SK-N-DZ (cell line): ENCODE data around the gene KCNJ2.
A peak's percentile ranks its signal among the peaks of the same experiment; 100 is the strongest.

Experiments used
- DNase-seq: peaks from one replicate; pipeline ENCODE4 v3.0.0-alpha.2; 2015; ENCODE audit warnings: low spot score

Gene KCNJ2

DNA sequence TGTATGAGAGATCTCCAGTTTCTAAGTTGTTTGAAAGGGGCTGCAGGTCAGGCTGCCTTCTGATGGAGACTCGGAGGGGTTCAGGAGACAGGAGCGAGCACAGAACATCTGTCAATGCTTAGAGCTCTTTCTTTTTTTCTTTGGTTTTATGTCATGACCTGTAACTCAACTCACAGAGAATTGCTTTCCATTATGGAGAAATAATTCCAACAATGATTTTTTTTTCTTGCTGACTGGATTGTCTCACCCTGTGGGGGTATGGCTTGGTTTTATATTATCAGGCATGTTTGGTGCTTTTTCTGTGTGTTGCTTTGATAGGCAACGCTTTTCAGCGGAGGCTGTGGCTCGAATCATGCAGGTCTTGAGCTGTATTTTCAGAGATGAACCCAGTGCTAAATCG is 10.7 kb upstream of the KCNJ2 start:
- DNase-seq: no peak

DNA sequence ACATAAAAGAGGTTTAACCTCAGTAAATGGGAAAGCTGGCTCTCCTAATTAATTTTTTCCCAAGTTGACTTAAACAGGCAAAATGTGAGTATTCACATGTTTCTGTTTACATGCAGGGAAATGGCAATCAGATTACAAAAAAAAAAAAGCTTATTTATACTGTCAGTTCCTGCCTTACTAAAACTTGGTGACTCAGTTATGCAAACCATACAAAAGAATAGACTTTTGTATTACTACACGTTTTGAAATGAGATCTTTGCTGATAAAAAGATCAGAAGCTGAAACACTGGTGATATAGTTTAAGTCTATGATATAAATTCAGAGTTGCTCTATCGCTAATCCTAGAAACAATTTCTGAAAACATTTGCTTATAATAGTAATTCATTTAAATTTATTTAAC is 9.4 kb upstream of the KCNJ2 start:
- DNase-seq: no peak

DNA sequence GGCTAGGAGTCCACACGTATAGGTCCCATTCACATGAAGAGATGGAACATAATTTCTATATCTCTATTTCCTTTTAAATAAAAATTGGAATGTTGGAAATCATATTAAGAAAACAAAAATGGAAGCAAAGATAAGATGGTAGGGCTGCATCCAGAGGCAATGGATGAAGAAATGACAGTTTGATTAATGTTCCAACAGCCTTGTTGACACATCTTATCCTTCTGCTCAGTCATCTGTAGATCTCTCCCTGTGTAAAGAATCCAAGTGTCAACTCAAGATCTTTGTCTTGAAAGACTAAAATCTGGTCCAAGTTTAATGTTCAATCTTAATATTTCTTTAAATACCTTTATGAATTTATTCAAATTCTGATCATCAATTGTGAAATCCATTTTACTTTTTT is 7.8 kb upstream of the KCNJ2 start:
- DNase-seq: no peak

DNA sequence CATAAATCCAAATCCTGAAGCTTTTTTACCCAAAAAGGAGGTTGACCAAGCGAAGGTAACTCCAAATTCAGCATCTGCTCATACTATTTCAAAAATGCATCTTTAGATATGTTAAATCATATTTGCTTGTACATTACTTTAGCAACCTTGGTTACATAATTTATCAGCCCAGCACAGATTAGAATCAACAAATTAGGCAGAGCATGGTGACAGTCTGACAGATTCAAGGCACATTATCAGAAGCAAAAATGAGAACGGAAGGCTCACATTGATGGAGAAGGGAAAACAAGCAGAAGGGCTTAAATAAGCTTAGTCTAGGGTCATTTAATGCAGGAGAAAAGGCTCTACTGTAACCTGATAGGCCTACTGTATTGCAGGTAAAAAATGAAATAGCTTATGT is 3.9 kb upstream of the KCNJ2 start:
- DNase-seq: no peak

DNA sequence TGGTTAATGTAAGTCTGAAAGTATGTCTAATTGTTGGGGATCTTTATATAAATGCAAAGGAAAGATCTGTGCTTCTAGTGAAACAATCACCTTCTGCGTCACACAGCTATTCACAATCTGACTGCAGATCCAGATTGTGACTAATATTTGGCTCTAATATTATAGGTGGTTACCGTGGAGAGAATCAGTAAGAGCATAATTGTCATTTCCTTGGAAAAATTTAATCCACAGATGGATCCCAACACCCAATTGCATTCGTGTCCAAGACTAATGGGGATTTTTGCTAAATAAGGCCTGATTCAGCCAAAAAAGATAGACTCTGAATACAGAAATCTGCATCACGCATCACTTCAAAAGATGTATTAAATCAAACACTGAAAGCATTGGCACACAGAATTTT is 2.7 kb upstream of the KCNJ2 start:
- DNase-seq: no peak

DNA sequence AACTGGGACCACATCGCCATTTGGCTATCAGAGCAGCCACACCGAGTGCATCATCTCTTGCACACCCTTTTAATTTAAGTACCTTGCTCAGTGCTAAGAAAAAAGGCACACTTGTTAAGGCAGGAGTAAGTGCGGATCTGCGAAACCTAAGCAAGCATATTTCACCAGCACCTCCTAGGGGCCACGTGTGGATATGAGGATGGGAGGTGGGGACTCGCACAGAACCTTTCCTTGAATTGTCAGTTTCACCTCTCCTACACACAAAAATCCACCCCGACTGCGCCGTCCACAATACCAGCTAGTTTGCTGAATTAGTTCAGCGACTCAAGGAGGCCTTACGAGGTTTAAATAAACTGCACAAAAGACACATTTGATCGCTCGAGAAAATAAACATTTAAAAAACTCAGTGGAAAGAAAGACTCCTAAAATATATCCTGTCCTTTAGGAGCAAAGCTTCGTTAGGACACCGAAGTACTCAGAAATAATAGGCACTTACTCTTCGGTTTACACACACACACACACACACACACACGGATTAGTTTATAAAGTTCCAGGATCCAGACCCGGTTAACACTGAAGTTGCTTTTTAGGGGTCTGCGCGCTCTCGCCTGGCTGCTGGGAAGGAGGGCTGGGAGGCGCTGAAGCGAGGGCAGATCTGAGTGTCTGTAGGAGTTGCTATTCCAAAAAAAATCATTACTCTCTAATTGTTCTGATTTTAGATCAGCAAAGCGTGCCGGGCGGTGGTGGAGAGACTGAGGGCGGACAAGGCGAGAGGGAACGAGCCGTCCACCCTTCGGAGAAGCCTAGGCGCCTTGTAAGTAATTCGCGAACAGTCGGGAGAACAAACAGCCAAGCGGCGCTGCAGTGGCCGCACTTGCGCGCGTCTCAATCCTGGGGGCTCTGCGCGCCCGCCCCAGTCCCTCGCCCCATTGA is 1.0 kb upstream of the KCNJ2 start:
- DNase-seq: peak; percentile 25

DNA sequence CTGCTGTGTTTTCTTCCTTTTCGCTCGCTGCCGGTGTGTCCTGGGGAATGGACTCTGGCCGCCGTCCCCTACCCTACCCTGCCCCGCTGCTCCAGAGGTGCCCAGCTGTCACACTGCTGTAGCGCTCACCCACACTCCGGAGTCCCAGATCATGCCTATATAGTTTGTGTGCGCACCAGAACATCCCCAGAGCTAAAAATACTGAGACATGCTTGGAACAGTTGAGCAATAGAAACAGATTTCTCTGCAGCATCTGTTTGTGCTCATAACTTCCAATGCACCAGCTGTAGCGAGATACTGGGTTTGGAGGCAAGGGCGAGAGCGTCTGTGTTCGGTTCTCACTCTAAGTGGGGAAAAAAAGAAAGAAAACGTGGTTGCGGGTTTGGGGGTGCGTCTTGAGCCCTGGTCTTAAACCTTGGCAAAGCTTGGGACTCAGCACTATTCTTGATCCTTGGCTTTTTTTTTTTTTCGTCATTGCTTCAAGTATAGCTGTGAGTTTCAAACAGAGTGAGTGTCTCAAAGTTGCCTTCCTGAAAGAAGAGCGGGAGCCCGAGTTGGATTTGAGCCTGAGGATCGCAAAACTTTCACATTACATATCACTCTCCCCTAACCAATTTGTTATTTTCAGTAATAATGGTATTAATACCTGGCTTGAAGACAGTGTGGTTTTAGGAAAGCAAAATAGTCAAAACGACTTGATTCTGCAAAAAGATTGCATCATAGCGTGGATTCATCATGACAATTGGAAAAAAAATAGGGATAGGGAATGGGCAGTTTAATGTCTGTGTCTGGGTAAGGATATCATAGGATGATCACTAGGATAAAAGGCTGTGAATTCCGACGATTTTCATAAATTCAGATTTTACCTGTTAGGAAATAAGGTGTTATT is 621 bp downstream of the KCNJ2 start:
- DNase-seq: no peak

DNA sequence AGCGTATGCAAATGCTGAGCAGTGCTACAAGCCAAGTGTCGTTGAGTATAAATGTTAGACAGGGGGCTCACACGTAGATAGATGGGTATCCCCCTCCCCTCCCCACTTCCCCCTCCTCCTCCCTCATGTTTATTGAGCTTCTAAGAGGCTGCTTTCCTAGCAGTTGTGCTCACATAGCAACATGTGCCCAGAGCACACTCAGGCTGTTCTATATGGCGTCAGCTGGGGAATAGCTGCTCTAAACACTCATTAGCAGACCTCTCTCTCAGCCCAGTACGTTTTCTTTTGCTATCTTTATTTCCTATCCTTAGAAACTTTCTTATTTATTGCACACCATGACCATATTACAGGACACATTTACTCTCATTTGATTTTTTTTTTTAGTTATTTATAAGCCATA is 1.8 kb downstream of the KCNJ2 start:
- DNase-seq: no peak

DNA sequence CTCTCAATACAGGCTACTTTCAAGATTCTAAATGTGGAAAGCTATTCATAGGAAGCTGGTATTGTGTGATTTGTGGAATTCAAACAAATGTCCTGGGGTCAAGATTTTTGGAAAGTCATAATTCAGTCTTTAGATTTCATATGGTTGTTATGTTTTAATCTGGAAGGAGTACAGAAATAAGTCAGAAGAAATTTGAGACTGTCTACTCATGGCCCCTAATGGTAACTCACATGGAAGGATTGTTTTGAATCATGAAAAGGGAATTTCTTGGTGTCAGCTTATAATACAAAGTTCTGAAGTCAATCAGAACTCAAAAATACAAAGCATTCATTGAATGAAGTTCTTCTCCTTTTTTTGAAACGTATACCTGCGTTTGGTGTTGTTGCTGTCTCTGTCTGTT is 3.1 kb downstream of the KCNJ2 start:
- DNase-seq: no peak

DNA sequence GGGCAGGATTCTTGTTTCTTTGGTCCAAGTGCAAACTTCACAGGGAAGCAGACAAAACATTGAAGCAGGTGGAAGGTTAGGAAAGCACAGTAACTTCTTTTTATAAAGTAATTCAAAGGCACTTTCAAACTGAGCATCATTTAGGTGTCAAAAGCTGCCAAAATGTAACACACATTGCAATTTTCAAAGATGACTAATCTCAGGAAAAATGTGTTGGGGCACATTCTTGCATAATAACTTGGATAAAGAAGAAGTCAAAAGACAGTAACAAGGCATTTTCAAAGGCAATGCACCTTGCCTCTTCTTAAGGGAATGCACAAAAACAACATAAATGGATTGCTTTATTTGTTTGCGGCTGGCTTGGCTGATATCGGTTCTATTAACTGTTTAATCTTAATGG is 3.6 kb downstream of the KCNJ2 start:
- DNase-seq: no peak

DNA sequence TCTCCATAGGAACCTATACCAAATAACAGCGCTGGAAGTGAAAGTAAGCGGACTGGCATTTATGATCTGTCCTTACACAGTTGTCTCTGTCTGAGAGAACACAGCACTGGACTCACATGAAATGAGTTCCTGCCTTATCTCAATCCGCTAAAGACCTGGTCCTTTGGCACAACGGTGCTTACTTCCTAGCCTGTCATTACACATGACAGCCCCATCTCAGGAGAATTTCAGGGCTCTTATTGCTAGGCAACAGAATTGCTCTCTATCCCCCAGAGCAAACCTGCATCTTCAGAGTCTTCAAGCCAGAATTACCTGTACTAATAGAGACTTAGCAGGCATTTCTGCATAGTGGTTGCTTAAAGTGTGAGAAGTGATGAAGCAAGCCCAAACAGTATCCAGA is 4.3 kb downstream of the KCNJ2 start:
- no peak for DNase-seq

DNA sequence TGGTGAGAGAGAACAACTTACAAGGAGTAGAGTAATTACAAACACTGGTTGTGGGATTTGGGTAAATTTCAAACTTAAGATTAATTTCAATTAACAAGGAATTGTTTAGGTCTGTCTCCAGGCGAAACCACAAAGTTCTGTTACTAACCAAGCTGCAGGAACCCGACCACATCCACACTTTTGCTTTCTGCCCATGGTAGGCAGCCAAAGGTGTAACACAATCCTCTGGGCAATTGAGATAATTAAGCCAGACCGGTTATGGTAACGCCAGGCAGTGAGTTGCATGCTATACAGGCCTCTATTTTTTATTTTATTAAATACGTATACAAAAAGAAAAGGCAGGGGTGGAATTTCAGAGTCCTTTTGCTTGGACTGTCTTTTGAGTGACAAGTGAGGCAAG is 12.0 kb downstream of the KCNJ2 start:
- DNase-seq: no peak

DNA sequence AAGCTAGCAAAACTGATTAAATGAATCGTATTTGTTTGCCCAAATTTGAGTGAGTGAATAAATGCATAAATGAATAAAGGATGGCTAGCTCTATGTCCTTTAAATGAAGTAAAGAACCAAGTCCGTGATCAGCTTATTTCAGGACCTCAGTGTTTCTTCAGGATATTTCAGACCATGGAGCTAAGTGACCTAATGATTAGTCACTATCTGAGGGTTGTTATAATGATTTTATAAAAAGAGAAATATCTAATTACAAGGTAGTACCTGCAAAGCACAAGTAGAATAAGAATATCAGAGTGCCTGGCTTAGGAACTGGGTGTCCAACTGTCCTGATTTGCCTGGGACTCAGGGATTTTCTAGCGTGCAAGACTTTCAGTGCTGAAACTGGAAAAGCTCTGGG is 12.5 kb downstream of the KCNJ2 start:
- DNase-seq: no peak

DNA sequence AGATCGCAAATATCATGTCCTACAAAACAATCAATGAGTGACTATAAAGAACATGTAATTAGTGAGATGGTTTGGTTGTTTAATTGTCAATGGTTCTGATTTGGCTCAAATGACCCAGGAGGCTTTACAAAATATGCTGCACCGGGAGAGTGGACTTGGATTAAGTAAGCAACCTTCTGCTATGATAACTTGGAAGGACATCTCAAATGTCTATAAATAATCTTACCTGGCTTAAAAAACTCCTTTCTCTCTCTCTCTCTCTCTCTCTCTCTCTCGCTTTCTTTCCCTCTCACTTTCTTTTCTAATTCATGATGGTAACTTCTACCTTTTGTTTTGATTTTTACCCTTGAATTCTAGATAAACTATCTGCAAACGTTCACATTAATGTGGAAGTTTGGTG is 14.2 kb downstream of the KCNJ2 start:
- no peak for DNase-seq

DNA sequence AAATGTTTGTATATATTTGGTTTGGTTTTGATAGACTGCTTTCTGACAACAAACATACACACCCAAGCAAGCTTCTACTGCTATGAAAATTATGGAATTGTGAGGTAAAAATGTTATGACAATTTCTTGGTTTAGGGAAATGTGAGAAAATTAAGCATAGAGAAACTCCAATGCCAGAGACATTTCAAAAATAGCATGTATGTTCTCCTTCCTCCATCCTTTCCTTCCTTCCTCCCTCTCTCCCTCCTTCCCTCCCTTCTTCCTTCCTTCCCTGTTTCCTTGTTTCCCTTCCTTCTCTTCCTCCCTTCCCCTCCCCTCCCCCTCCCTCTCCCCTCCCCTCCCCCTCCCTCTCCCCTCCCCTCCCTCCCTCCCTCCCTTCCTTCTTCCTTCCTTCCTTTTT is 14.9 kb downstream of the KCNJ2 start:
- DNase-seq: no peak

DNA sequence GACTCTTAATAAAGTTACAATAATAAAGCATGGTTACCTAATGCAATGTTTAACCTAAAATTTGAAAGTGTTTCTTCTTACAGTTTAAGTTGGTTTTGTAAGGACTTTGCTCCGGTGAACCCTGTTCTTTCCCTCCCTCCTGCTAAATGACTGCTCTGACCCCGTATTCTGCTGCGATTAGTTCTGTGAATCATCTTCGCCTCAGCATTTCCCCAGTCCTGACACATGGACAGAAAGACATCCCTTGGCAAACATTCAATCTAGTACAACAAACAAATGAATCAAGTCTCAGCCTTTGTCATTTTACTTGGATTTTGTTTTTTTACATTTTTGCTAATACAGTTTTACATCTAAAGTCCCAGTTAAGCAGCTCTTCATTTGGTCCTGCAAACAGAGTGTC is 15.4 kb downstream of the KCNJ2 start:
- DNase-seq: no peak

DNA sequence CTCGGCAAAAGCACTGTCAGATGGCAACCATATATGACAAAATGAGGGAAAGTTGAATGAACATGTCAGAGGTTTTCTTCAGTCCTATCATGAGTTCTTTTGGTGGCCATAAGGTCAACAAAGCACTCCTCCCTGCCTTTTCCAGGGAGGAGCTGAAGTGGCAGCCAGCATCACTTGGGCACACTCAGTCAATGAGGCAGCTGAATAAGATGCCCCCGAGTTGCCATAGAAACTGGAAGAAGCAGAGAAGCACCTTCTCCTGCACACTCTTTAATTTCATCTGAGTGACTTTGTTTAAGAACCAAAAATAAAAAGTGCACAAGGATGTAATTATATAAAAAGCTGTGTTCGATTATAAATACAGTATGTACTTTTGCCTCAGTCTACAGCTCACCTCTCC is 16.0 kb downstream of the KCNJ2 start:
- no peak for DNase-seq

DNA sequence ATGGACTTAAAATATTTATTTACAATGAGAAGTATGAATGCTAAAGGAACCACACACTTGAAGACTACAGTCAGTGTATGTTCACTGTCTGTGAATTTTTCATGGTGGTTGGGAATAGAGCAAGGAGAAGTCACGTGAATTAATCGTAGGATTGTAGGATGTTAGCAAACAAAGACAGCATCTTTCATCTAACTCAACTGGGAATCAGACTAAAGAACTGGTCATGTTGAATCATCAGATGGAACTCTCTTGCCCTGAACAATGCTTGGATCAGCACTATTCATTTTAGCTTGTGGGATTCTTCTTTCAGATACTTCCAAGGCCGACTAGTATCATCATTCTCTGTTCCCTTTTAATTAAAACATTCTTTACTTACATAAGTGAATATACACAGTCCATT is 18.1 kb downstream of the KCNJ2 start:
- no peak for DNase-seq

DNA sequence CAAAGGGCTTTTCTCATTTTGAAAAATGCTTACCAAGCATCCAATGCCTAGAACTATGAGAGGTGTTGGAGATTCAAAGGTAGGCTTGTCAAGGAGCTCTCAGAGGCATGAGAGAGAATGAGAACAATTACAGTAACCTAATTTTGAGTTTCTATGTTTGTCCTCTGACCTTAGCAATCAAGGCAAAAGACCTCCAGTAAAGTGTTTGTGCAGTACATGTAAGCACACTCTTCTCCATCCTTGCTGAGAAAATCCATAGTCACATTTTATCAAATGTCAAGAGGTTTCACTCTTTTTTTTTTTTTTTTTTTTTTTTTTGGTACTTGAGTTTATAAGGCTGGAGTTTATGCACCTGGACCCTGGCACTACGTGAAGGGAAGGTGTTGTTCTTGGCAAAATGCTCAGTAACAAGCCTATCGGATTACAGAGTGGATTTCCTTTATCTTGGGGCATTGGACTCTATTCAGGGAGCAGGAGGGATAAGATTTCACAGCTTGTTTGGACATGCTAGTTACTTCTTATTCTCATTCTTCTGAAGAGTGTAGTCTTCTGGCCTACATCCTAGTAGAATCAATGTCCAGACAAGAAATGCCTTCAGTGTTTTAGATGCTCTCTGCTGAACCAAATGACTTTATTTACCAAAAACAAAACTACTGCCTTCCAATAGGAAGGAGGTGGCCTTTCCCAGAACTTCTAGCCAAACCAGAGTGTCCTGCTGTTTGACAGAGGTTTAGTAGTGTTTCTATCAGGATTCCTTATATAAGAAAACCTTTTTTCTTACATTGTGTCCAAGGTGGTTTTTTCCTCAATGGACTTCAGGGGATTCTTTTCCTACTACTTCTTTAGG is 21.9 kb downstream of the KCNJ2 start:
- DNase-seq: no peak

DNA sequence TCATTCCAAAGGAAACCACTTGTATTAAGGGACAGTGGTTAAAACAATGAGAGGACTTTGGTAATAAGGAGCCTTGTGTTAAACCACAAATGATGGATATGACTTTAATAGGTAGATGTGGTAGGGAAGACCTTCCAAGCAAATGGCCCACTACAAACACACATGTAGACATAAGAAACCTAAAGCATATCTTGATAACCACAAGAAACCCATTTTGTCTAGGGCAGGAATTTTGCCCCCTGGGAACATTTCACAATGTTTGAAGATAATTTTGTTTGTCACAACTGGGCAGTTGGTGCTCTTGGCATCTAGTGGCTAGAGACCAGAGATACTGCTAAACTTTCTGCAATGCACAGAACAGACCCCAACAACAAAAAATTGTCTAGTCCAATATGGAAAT is 25.8 kb downstream of the KCNJ2 start:
- no peak for DNase-seq

DNA sequence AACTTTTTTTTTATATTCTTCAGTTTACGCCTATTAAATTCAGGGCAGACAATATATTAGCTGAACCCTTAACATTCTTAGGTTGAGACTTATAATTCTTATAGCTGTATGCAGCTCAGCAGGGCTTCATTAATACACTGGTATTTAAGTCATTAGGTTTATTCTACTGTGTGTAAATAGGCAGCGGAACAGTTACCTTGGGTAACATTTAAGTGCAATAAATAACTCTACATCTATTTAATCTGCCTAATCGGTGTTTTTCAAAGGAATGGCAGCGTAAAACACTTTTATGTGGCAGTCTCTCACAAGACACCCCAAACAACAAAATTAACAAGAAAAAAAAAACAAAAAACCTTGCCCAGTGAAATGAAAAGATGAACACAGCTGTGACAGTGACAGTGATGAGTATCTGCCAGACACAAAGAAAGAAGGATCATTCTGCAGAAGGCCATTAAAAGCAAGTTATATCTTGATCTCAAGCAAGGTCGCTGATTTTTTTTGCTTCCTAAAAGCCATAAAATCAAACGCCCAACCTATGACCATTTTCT is 32.6 kb downstream of the KCNJ2 start:
- DNase-seq: no peak

DNA sequence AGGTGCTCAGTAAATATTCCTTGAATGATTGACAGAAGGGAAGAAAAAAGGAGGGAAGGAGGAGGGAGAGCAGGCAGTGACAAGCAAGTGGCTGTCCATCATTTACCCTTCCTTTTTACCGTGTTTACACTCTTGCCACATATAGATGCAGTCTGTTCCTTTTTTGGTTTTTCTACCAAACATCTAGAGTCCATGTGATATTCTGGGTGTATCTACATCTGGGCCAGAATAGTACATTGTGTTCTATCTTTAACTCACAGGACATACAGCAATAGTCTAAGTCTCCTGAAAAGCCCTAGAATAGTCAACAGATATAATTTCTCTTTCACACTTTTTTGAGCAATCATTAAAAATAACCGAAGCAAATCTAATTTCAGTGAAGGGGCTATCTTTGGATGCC is 33.5 kb downstream of the KCNJ2 start:
- no peak for DNase-seq
